Eye (tissue), 1 donor: Measurements from ENCODE around the gene CTNNA2.
A peak's percentile ranks its signal among the peaks of the same experiment; 100 is the strongest.

ENCODE experiments used
- DNase-seq: peaks from one replicate; pipeline ENCODE4 v3.0.0-alpha.2; 2015

CTNNA2 gene

DNA sequence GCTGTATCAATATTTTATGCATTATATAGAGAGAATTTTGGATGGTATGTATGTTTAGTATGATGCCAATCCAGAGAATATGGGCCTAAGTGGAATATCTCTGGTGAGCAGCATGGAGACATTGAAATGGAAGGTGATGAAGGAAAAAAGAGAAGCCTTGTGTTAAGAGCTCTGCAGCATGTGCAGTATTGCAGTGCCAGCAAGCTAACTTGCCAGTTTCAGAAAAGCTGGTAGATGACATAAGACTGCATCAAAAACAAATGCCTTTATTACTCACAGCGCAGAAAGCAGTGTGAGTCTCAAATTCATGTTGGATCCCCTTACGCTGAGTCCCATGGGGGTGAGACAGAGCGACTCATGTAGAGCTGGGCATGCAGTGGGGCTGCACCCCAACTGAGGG, 280.2 kb downstream of the CTNNA2 start:
- DNase-seq = no peak

DNA sequence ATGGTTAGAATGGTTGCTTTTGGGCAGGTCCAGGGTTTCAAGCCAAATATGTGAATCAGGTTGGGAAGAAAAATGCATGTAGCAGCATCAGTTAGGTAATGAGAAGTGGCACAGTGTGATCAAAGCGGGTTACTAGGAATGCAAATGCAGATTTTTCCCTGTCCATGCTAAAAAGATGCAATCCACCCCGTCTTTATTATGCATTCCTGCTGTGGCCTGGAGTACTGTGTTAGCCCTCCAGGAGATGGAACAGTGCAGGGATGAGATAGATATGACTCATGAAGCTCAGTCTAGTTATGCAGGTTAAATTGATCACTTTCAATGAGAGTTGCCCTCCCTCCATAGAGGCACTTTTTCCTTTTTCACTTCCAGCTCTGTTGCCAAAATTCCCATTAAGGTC, 283.8 kb downstream of the CTNNA2 start:
- DNase-seq = no peak

DNA sequence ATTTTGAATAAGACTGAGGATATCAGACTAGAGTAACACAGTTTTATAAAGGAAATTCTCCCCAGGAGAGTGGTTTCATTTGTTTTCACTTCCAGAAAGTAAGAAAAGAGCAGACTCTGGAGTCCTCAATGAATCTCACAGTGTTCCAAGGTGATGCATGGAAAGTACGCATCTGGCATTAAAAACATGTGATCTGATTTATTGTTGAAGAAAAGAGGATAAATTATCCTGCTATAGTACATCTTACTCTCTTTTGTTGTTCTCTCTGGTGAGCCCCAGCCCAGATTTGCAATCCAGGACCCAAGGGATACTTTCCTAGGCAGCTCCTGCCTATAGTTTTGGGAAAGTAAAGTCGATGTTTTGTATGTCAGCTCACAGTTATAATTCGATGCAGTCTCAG, 285.9 kb downstream of the CTNNA2 start:
- DNase-seq = no peak

DNA sequence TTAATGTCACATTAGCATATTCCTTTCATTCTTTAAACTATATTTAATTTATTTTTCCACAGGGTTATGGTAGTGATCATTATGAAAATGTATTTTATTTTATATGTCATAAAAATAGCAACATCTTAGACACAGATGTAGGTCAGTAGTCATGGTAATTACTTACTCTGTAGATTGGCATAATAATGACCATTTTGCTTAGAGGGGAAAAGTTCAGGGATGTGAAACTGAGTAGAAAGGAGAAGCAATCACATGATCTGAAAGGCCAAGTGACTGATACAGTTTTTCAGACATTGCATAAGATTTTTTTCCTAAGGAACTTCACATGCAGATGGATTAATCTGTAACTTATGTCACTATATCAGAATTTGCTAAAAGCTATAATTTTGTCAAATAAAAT, 286.9 kb downstream of the CTNNA2 start:
- no peak for DNase-seq

DNA sequence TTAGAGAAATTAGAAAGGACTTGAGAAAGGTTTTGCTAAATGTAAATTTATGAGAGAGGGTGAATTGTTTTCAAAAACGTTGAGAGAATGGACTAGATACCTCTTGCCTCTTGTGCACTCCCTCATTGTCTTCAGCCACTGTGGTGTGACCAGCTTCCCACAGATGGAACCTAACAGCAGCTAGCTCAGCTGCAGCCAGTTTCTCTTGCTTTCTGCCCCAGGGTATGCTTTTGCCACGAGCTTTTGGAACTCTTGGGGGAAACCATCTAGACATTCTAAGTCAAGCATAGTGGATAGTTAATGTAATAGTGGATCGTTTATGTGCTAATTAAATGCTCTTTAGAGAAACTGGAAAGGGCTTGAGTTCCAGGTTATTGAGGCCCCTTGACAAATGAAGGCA, 288.2 kb downstream of the CTNNA2 start:
- no peak for DNase-seq

DNA sequence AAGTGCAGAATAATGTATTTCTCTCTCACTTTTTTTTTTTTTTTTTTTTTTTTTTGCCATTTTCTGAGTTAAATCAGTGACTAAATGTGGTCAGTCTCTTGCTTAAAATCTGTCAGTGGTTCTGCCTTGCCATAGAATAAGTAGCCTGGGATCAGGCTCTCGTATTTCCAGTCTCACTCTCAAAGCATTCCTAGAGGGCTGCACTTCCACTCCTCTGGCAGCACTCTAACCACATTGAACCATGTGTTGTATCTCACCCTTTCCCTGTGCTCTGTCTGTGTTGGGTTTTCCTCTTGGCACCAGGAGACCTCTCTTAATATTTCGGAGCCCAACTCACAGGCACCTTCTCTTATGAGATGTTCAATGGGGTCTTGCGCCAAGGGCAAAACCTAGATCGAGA, 304.4 kb downstream of the CTNNA2 start:
- no peak for DNase-seq

DNA sequence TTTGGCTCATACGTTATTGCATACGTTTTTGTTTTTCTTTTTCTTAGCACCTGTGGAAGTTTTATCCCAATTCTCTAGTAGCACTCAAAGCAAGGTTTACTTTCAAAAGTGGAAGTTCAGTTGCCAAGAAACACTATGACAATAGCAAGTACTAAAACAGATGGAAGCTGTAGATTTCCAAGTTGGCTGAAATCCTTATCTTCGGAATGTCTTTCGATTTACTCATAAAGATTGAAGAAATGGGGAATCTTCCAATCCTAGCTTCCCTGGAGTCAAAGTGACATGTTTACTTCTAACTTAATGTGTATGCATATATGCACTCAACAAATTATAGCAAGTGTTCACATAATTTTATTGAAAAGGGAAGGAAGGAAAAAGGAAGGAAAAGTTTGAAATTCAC, 307.4 kb downstream of the CTNNA2 start:
- no peak for DNase-seq

DNA sequence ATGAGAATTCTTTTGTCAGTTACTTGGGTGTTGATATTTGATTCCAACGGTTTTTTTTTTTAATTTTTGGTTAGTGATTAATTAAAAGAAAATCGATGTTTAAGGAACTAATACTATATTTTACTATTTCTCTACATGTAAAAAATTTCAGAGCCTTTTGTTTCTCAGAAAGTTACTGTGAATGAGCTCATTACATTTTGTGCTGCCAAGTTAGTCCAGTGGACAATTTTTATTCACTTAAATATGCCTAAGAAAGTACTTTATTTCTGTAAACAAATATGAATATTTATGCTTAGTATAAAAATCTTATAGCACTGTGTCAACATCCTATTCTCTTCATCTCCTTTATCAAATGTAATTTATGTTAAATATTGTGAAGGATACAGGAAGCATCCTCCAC, 309.3 kb downstream of the CTNNA2 start:
- DNase-seq = no peak

DNA sequence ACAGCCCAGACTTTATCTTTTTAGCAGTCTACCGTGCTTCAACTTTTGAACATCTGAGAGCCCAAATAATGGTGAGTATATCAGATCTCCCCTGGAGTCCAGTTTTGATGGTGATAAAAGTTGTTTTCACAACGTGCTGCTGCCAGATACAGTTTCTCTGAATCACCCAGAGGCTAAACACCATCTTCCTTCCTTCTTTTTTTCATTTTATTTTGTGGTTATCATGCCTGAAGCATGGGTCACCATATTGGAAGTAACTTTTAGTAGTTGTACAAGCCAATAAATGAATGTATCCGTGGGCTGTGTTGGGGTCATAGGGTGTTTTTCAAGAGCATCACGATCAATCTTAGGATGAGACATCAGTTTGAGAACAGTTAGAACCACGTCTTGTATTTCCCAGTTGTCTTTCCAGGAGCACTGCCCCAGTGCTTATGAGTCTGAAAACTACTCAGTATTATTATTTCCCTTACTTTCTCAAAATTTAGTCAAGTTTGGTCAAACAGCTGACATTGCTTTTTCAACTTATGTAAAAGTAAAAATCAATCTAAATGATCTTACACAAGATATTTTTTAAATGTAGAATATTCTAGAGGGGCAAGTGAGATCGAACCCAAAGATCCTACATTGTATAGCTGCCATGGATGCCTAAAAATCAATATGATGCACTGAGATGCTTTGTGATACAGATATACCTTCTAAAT, 311.4 kb downstream of the CTNNA2 start:
- no peak for DNase-seq

DNA sequence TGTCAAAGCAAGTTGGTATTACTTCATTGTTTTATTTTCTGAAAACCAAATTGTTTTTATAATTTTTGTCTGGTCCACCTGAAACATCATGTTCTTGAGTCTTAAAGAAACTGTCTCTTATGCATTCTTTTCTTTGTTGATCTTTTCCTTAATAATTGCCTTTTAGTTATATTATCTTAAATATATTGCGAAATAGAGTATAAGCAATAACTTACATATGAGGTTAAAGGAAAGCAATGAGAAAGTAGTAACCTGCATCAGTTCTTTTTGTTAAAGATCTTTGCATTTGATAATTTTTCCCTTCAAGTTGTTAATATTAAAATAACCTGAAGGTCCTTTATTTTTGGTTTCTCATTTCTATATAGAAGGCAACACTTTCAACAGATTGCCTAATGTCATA, 315.0 kb downstream of the CTNNA2 start:
- no peak for DNase-seq

DNA sequence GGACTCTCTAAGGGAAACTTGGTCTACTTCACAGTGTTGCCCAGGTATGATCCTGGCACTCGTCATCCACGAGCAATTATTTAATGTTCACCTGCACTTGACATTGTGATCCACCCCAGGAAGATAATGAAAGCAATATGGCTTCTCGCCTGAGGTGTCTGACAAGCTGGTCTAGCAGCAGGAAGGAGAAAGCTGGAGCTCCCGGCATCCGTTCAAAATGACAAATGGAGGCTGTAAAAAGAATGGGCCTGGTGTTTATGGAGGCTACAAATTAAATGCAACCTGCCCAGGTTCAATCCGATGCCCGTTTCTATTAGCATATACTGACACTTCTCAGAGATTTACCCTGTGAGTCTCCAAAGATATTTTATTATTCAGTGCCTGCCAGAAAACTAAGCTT, 317.6 kb downstream of the CTNNA2 start:
- no peak for DNase-seq

DNA sequence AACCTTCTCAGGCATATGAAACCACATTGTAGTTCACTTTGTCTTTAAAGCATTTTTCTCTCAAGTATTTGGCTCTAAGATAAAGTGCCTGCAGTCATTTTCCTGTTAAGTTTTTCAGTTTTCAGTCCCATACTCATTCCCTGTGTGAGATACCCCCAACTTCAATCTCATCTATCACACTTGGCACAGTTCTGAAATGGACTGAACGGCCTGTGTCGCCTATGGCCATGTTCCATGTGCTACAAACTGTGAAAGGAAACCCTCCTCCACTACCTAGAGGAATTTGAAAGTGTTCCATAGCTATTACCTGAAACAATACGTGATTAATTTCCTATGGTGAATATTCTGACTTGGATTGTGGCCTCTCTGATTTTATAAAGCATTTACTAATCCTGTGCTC, 319.1 kb downstream of the CTNNA2 start:
- peak; percentile 30 for DNase-seq

DNA sequence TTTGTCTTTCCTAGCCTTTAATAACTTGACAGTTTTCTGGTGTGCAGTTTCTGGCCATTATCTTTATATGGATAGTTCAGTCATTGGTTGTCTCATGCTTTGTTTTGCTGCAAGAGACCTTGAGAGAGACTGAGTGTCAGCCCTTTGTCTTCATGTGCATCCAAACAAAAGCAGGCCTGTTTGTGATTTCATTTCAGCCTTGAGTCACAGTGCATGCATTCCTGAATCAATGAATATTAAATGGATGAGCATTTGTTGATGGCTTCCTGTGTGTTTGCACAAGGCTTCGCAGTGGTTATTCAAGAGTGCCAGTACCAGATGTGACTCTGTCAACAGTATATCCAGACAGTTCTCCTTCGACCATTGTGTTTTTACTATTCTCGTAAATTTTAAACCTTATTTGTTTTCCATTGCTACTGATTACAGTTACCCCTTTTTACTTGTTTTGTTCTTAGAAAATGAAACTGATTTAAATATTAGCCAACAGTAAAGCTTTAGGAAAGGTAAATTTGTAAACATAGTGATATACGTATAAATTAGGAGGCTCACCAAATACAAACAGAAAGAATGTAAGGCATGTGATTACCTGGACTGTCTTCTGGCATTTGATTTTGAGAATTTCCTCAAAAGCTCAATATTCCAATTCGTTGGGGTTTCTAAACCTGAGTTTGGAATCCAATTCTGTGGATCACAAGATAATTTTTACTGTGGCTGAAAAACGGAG, 319.8 kb downstream of the CTNNA2 start:
- peak; percentile 54 for DNase-seq

DNA sequence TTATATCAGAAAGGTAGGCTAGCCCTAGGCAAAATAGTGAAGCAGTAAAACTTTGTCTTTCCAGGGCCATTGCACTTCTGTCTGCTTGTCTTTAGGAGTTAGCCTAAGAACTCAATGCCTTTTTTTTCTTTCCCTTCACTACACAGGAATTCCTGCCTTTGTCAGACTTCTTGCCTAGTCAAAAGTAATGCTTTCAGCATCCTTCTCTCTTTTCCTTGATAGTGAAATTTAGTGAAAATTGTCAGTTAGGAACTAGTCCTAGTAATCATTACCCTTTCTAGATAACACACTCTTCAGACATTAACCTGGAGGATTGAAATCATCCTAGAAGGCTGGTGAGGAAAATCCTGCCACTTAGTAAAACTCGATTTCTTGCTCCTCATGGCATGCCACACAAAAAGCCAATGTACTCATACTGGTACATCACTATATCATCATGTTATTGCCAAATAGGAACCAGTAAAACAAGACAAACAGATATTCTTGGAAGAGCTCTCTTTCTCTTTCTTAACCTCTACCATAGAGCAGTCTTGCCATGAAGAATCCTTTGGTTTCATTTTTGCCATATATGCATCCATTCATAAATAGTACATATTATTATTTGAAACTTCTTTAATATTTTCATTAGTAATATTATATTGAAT, 320.5 kb downstream of the CTNNA2 start:
- DNase-seq = peak; percentile 14

DNA sequence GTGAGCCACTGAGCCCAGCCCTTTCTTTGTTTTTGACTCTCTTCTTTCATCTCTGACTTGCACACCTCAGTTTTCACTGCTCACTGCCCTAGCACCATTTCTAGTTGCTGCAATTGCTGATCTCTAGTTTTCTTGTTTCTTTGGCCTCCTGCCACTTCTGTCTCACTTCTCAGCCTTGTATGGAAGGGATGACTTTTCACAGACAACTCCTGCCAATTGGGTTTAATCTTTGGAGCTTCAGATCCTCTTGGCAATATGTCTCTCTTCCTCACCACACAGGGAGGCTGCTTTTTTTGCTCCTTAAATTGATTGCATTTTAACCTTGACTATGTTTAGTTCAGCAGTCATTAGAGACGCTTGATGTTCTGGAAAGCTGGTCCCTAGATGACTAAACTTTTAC, 323.1 kb downstream of the CTNNA2 start:
- DNase-seq = no peak

DNA sequence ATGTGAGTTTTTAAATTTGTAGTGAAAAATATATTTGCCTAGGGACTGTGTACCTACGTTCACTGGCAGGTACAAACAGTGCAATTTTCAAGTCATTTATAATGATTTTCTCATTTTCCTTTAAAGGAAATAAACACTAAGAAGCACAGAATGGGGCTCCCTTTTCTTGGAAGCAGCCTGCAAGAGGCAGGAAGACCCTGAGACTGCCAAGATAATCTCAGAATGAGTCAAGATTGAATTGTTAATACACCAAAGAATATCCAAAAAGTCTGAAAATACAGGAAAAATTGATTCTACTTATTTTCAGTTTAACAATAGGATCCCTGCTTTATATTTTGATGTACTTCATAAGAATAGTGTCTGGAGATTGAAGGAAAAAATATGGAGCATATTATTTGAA, 331.2 kb downstream of the CTNNA2 start:
- no peak for DNase-seq

DNA sequence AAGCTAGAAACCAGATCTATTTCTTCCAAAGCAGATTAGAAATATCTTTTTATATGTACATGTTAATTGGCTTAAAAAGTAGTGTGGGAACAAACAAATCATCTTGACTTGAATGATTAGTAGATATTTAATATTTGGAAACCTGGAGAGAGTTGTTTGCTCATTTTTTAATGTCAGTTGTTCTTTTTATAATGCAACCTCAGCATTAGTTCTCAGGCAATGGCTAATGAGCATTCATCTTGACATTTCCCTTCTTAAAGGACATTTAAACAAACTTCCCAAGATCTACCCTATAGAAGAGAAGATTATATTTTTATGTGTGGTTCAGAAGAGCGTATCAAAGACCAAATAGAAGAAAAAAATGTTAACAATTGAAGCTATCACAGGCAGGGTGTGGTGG, 334.0 kb downstream of the CTNNA2 start:
- DNase-seq = no peak

DNA sequence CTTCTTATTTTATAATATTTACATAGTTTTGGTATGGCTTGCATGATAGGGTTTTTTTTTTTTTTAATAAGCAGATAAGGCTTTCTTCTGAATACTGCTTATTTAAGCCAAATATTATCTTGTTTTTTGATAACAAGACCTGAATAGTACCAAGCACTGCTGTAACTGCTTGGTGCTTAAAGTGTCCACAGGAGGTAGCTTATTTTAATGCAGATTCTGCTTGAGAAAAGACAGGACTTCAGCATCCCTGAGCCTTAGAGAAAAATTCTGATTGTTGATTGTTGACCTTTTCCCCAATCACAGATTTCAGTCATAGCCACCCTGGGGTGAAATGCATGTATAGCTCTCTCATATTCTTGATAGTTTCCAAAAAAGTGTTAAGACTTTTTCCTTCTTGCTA, 336.4 kb downstream of the CTNNA2 start:
- DNase-seq = no peak

DNA sequence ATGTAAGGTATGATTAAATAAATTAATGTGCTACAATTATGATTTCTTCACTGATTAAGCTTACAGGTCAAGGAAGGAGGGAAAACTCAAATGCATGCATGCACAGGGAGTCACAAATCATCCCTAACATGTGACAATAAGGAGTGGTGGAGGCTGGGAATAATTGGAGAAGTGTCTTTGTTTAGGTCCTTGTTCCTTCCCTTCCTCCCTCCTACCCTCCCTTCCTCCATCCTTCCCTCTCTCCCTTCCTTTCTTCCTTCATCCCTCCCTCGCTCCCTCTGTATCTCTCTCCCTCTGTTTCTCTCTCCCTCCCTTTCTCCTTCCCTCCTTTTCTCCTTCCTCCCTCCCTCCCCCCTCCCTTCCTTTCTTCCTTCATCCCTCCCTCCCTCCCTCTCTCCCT, 337.1 kb downstream of the CTNNA2 start:
- DNase-seq = no peak

DNA sequence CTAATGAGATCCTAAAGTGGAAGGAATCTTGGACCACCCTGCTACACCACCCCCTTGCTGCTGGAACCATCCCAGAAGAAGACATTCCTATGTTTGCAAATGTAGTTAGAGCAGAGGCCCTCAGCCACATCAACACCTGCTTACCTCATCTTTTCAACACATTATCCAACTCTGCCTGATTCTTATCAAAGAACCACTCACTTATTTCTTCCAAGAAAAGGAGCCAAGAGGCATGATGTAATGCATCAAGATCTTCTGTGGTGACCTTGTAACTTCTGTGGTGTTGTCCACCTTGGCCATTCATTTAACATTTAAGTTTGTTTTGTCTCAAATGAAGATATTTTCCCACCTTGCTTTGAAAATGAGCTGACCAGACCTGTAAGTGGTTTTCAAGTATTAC, 338.1 kb downstream of the CTNNA2 start:
- no peak for DNase-seq

DNA sequence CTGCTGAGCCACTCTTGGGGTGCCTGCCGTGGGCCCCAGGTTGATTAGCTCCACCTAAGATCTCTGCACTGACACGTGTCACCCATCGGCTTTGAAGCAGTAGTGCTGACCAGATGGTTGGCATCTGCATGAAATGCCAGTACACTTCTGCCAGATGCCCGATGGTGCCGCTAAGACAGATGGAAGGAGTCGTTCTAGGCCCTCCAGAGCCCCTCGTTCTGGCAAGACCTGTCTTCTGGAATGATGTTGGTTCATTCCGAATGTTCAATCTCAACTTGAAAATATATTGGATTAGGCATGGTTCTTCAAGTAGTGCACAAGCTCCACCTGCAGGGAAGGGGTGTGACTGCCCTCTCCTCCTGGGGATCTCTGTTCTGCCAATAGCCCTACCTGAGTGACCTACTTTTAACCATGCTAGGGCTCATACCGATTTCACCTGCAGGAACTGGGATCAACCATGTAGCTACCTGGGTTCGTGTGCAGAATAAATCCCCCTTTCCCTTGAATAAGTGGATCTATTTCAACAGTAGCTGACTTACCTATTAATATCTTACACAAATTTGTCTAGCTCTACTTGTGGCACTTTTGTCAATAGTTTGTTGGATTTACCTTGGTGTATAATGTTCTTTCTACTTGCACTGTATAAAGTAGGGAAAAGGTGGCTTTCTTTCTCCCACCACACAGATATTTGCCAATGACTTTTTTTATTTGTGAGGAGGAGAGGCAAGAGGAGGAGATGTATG, 342.6 kb downstream of the CTNNA2 start:
- DNase-seq = peak; percentile 38

DNA sequence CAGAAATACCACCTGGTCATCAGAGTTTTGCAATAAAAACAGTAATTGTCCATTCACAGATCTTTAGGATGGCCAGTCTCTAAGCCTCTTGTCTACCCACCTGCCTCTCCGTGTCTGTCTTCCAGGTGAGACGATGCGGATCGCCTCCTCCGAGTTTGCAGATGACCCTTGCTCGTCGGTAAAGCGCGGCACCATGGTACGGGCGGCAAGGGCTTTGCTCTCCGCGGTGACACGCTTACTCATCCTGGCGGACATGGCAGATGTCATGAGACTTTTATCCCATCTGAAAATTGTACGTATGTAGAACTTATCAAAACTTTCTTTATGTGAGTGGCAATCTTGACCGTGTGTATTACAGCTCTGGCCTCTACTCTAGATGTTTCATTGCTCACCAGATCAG, 345.0 kb downstream of the CTNNA2 start:
- DNase-seq = no peak

DNA sequence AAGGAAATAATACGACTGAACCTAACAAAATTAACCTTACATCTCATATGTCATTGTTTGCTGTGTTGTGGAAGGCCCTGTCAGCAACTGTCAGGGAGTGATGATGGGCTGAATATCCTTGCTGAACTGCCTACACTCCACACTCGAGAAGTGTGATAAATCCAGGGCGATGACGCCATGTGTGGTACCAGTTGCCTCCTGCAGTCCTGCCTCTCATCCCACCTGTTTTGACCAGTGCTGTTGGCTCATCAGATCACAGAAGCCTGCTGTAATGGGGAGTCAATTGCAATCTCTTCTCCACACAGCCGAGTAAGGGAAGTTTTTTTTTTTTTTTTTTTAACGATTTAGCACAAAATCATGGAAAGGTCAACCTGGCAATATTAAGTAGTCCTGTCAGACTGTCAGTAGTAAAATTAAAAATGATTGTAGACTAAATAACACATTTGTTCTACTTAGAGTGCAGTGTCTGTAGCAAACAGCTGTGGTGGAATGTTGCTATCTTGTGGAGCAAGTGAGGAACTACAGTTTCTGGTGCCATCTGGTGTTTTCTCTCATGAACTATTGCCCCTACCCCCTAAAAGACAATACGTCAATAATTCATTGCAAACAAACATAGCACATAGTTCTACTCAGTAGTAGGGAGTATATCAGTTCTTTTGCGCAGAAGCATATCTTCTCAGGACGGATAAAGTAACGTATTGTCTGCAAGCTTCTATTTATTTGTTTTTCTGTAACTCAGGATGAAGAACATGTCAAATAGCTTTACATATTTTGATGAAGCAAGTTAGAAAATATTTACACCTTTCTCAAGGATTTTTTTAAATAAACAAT, 347.6 kb downstream of the CTNNA2 start:
- peak; percentile 81 for DNase-seq
